HG03196 (cell line): ENCODE results near the gene VWA1.
"Not testable (repeated sequence)": the region's sequence is repeated elsewhere in the genome, so short reads cannot be mapped to it uniquely, and the experiment has no call there.

ENCODE experiments used
- ATAC-seq: cut with Tn5 transposase; IDR thresholded peaks from one replicate; pipeline ENCODE4 v1.9.1; 2021; ENCODE audit not compliant: unreplicated experiment

Gene VWA1

DNA sequence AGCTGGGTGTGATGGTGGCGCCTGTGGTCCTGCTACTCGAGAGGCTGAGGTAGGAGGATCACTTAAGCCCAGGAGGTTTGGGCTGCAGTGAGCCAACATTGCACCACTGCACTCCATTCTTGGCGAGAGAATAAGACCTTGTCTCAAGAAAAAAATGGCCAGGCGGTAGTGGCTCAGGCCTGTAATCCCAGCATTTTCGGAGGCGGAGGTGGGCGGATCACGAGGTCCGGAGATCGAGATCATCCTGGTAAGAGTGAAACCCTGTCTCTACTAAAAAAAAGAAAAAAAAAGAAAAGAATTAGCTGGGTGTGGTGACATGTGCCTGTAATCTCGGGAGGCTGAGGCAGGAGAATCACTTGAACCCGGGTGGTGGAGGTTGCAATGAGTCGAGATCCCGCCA, 47.4 kb downstream of the VWA1 start:
- ATAC-seq = no peak

DNA sequence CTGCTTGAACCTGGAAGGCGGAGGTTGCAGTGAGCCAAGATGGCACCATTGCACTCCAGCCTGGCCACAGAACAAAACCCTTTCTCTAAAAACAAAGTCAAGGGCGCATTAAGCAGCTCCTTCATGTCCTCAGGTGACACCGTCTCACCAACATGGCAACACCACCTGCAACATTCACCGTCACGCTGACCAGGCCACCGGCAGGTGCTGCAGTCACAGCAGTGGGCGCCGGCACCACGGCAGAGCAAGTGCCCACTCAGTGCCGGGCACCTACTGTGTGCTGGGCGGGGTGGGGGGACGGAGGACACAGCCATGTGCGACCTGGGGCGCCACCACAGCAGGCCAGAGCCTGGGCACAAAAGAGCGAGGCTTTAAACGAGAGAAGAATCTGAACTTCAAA, 48.2 kb downstream of the VWA1 start:
- no peak for ATAC-seq

GRCh38 chr1:1484976-1485750, 49.7 kb downstream of the VWA1 start:
- ATAC-seq = not testable (repeated sequence)

DNA sequence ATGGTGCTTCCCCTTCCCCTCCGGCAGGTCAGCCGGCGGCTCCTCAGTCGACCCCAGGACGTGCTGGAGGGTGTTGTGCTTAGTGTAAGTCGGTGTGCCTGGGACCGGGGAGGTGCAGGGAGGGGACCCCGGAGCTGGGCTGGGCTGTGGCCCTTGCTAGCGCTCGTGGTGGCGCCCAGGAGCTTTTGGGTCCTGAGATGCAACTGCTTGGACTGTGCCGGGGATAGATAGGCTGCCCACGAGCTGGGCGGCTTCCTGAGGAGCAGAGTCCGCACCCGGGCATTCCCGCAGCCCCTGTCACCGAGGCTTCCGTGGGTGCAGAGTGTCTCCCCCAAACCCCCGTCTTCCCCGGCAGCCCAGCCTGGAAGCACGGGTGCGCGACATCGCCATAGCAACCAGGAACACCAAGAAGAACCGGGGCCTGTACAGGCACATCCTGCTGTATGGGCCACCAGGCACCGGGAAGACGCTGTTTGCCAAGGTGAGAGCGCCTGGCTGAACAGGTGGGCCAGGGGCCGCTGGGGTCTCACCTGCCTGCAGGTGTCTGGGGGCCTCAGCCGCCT, 50.3 kb downstream of the VWA1 start:
- not testable (repeated sequence) for ATAC-seq

GRCh38 chr1:1487701-1488100, 52.2 kb downstream of the VWA1 start:
- no peak for ATAC-seq

DNA sequence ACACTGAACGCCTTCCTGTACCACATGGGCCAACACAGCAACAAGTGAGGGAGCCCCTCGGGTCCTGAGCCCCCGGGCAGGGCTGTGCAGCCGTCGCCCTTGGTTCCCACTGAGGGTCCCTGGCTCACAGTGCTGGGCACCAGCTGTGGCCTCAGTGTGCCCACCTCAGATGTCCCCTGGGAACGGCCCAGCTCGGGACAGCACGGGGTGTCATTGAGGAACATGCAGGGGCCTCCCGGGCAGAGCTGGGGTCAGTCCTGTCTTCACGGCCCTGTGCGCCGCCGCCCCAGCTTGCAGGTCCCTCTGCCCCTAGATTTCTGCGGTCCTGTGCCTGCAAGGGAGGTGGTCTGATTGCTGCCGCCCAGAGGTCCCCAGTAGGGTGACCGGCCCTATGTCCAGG, 53.7 kb downstream of the VWA1 start:
- no peak for ATAC-seq

GRCh38 chr1:1489861-1490260, 54.4 kb downstream of the VWA1 start:
- no peak for ATAC-seq

- ATAC-seq = no peak
Observed at GRCh38 chr1:1490633-1491230, 55.2 kb downstream of the VWA1 start.

DNA sequence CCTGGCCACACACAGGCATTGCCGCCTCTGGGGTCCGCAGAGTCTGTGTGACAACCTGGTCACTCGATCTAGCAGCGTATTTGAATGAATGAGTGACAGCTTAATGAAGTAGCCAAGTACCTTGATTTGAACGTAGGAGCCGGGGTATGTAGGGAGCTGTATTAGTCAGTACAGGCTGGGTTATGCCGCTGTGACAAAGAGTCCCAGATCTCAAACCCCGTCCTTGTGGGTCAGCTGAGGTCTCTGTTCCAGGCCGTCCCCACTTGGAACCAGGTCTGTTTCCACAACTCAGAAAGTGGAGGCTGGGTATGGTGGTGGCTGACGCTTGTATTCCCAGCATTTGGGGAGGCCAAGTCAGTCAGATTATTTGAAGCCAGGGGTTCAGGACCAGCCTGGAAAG, 56.1 kb downstream of the VWA1 start:
- ATAC-seq = no peak
